HPDE6-E6E7 (cell line): ENCODE results near the gene NBAS.
"Not testable (repeated sequence)": the region's sequence is repeated elsewhere in the genome, so short reads cannot be mapped to it uniquely, and the experiment has no call there.

Source experiments
- DNase-seq: peaks from one replicate; pipeline ENCODE4 v3.0.0; 2011; ENCODE audit warnings: missing footprints; ENCODE audit errors: extremely low spot score

The NBAS gene

DNA sequence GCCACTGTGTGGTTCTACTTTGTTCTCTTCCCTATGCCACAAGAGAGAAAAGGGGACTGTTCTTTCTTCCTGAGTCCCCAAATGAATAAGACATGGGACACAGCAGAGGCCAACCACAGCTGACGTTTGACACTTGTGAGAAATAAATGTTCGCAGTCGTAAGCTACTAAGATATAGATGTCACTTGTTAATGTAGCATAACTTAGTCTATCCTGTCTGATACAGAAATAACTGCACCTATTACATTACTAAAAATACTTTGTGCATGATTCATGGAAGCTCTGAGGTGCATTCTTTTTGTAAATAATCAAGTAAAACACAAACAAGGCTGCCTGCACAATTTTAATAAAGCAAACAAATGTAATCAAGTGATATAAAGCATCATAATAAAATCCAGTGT lies 148.8 kb downstream of the NBAS start:
- DNase-seq = no peak

DNA sequence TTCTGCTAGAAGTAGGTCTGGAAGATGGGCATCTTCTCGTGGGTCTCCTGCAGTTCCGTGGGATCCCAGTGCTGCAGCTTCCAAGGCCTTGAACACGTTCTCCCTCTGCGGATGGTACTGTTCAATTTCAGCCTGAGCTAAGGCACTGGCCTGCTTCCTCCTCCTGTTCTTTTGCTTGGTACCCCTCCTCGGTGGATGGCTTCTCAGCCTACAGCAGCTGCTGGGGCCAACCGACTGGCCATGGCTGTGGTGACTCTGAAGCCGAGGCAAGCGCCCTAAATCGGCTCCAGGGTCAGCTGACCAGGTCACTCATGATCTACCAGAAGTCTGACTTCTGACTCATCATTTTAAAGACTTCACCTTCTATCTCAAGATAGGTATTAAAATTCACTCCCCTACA lies 150.2 kb downstream of the NBAS start:
- no peak for DNase-seq

DNA sequence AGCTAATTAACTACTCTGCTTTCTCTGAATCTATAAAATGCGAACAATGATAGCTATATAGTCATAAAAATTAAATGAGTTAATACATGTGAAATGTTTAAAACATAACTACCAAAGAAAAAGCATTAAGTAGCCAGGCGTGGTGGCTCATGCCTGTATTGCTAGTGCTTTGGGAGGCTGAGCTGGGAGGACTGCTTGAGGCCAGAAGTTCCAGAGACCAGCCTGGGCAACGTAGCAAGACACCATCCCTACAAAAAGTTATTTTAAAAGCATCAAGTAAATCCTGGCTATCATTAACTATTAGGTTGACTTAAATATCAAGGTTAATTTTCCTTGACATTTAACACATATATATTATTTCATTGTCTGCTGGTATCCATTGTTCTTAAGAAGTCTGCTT lies 152.4 kb downstream of the NBAS start:
- DNase-seq = no peak

DNA sequence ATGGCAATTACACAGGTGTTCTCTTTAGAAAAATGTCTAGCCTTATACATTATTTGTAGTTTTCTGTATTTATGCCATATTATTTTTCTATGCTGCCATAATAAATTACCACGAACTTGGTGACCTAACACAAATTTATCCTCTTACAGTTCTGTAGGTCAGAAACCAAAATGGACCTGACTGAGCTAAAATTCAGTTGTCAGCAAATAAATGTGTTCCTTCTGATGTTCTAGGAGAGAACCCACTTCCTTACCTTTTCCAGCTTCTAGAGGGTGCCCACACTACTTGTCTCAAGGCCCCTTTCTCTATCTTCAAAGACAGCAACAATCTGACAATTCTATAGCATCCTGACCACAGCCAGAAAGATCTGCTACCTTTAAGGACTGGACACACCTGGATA lies 153.5 kb downstream of the NBAS start:
- no peak for DNase-seq

DNA sequence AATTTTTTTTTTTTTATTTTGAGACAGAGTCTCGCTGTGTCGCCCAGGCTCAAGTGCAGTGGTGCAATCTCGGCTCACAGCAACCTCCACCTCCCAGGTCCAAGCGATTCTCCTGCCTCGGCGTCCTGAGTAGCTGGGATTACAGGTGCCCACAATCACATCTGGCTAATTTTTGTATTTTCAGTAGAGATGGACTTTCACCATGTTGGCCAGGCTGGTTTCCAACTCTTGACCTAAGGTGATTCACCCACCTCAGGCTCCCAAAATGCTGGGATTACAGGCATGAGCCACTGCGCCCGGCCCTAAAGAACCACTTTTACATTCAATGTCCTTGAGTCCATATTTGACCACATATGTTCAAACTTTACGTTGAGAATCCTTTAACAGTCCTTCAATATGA lies 156.6 kb downstream of the NBAS start:
- DNase-seq = not testable (repeated sequence)

DNA sequence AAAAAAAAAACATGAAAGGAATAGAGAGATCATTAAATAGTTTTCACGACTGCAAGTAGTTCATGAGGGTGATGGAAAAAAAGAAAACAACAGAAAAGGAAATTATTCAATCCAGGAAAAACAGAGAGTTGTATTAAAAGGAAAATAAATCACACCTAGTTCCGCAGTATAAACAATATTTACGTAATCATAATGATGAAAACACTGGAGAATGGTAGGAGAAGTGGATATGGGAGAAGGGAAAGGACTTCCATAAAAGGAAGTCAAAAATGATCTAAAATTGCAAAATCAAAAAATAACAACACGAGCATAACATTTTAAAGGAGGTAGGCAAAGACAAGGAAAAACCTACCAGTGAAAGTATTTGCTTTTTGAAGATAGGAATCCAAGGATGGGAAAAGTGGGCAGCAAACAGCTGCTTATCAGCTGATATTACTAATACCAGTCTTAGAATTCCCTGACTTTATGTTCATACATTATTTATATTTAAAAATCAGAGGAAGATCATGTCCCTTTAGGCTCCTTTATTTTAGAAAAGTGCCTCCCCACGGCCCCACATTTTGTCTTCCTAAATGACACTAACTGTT lies 160.8 kb downstream of the NBAS start:
- no peak for DNase-seq

DNA sequence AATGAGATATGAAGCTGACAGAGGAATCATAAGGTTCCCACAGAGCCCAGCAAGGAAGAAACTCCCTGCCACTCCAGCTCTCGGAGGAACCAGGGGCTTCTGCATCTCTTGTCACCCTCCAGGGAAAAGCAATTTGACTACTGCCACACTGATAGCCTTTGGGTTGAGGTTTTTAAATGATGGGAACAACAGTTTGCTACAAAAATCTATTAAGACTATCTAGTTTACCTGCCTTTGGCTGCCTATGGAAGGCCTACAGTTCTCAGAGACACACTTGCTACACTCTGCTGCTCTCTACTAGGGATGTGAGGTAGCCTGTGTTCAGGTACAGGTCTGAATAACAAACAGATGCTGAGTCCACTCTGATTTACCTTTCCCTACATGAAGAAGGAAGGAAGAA lies 161.9 kb downstream of the NBAS start:
- no peak for DNase-seq

DNA sequence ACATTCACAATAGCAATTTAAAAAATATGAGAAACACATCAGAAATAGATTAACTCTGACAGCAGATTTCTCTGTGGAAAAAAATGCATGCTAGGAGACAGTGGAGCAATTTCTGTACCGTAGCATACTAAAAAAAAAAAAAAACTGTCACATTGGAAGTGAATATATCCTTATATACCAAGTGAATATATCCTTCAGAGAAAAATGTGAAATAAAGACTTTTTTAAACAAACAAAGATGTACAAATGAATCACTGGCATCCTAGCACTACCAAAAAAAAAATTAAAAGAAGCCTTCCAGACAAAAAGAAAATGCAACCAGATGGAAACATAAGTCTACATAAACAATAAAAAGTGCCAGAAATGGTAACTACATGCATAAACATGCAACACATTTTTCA lies 169.4 kb downstream of the NBAS start:
- DNase-seq = no peak

DNA sequence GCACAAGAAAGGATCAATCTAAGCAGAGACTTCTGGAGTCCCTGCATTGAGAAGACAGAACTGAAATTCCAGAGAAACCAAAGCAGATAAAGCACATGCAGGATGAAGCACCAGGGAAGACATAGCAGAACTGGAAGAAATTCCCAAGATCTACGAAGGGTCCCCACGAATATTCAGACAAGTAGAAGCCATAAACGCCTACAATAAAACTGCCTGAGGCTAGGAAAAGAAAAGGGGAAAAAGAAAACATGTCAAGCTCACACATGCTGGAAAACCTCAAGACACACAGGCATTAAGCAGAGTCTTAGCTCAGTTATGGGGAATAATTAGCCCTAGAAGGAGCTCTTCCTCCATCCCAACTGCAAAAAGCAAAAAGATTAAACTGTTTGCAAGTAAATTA lies 171.2 kb downstream of the NBAS start:
- no peak for DNase-seq

DNA sequence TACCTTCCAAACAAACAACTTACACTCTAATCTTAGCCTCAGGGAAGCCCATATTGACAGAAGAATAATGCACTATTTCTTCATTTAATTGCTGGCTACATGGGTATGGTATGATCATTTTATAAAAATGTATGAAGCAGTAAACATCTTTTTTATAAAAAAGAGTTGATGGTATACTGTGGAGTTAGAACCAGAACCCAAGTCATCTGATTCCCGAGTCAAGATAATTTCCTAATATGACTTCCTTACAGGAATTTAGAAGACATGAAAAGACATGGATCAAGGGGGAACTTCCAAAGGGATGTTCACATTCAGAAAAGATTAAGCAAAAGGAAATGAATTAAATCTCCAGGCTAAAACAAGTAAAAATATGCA lies 171.8 kb downstream of the NBAS start:
- DNase-seq = no peak

DNA sequence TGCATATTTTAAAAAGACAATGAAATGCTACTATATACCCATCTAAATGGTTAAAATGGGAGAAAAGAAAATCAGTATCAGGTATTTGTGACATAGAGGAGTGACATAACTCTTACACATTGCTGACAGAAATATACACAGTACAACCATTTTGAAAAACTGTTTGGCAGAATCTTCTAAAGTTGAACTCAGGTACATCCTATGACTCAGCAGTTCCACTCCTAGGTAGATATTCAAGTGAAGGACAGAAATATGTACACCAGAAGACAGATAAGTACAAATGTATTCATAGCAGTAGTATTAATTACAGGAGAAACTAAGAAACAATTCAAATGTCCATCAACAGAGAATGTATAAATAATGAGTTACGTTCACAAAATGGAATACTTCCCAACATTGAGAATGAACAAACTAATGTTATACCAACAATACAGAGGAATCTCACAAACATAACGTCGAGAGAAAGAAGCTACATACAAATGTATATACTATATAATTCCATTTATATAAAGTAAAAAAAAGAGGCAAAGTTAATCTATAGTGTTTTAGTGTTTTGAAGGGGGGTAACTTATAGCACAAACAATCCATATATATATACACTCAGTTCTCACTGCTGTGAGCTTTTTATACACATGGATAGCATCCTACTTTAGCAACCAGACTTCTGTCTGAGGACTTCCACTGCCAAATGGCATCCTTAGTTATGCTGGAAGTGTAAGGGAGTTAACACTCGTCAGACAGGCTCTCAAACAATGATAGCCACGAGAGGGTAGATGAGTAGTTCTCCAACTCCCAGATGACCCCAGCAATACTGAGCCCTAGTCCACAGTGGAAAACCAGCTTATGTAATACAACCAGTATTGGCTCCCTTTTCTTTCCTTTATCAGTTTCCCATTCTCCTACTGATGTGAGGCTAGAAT lies 172.5 kb downstream of the NBAS start:
- DNase-seq = no peak

DNA sequence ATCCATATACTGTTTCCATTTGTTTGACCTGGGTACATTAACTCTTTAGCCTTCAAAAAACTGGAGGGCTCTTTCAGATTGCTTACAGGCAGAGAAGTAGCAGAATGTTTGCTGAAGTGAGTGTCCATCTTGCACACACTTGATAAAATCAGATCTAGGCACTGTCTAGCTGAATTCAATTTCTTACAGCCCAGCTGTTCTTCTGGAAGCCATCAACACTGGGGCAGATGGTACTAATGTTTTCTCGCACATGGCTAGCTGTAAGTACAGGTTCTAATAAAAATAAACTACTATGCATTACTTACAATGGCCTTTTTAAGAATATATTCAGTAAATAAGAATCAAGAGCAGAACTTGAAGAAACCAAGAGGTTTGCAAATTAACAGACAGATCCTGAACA lies 175.9 kb downstream of the NBAS start:
- no peak for DNase-seq

DNA sequence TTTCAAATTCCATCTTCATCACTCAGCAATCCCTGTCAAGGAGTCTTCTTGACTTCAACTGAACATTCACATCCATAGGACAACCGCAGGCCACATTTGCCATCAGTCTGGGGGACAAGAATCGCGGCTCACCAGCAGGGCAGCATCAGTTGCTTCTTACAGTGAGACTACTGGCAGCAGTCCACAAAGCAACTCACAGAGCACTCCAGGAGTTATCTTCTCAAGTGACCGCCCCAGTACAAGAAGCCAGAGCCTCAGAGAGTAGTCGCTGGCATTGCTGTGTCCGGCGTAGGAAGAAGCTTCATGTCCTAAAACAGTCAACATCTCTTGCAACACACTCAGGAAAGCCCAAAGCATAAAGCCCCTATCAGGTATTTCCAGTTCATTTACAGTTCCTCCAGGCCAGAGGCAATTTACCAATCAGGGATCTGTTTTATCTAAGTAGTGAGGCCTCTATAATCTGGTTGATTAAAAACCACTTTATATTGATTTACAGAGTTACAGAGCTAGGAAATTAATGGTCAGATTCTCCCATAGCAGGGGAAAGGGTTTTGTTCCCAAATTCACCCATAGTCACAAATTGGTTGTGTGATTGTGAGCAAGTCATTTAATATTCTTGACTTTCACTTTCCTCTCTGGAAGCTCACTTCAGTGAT lies 177.3 kb downstream of the NBAS start:
- DNase-seq = no peak

DNA sequence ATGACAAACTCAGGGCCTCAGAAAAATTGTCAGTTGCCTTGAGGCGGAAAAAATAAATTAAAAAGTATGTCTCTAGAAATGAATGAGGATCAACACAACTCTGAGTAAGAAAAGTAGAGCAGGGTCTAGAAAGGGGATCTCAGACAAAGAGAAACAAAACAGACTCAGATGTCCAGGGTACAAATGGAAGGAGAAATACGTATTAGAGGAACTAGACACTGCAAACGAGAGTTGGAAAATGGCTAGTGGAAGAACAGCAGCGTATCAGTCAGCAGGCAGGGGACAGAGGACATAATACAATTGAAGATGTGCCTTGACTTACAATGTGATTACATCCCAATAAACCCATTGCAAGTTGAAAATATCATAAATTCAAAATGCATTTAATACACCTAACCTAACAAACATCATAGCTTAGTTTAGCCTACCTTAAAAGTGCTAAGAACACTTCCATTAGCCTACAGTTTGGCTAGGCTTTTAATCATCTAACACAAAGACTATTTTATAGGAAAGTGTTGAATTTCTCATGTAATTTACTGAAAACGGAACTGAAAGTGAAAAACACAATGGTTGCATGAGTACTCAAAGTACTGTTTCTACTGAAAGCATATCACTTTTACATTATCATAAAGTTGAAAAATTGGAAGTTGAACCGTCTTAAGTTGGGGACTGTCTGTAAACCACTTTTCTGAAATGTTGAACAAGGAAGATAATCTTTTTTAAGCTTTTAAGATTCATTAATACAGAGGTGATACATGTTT lies 182.8 kb downstream of the NBAS start:
- no peak for DNase-seq

DNA sequence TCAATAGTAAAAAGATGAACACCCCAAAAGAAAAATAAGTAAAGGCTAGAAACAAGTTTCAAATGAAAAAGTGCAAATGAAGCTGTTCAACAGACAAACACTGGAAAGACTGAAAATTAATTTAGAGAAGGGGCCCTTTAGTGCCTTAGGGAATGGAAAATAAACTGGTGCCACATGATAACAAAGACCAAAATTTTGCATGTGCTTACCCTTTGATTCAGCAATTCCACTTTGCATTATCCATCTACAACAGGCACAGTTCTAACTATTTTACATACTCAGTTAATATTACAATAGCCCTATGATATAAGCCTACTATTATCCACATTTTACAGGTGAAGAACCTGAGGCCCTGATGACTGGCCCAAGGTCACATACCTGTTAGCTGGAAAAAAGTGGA lies 183.9 kb downstream of the NBAS start:
- DNase-seq = no peak

DNA sequence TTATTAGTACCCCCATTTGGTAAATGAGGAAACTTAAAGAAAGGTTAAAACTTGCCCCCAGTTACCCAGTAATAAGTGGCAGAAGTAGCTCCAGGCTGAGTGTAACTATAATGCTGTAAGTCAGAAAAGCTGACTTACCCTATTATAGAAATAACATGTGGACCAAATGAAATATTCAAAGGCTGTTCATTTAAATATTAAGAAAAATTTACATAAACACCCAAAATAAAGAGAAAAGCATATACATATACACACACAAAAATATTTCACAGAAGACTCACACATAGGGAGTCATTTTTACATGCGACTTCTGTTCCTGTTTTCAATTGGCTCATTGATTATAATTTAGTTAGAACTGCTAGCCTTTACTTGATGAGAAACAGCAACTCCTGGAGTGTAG lies 189.1 kb downstream of the NBAS start:
- DNase-seq = no peak

DNA sequence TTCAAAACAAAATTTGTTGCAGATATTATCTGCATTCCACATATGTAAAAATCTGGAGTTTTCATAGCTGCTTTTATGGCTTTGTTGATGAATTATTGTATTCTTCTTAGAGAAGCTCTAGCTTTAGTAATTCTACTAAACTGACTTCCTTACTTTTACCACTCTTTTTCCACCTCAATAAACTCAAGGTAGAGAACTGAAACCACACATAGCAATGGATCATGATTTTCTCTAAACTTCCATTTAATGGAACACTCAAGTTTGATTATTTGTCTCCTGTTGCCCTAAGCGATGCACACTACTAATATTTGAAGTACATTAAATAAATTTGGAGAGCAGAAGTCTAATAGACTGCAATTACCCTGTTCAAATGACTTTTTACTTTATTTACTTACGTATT lies 192.0 kb downstream of the NBAS start:
- DNase-seq = no peak

DNA sequence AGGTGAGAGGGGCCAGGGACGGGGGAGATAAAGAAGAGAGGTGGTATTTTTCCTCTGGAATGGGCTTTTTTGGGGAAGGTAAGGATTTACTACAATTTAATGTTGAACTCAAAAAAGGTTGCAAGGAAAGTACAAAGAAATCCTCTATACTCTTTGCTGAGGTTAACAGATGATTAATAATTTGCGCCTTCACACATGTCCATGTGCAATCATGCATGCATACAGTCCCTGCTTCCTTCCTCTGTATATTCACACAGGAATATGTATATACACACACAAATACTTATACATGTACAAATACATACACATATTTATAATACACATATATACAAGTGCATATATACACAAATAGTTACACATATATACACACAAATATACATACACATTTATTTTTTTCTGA lies 193.4 kb downstream of the NBAS start:
- DNase-seq = no peak

DNA sequence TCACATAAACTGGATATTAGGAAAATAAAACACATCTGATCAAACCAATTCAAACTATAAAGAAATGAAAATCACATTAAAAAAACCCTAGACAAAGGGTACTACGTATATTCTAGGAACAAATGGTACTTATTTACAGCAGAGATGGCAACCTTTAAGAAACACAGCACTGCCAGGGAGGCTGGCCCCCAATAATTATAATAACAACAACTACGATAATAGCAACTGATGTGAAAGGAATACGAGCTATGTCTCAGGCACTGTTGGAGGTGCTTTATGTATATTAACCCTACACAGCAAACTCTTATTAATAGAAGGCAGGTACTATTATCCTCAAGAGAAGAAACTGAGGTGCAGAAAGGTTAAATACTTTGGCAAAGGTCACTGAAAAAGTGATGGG lies 193.9 kb downstream of the NBAS start:
- no peak for DNase-seq

DNA sequence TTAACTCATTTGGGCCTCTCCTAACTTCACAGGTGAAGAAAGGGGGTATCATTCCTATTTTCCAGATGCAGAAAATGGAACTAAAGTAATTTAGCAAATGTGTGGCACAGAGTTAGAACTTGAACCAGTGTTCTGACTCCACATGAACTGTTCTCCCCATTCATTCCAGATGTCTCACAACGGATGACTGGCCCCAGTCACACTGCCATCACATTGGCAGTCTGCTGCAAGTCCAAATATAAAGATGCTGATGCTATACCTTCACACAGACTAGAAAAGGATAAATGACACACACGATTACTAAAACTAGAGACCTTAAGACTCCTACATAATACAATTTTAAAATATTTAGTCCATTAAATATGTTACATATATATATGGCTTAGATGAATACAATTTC lies 195.7 kb downstream of the NBAS start:
- DNase-seq = no peak

DNA sequence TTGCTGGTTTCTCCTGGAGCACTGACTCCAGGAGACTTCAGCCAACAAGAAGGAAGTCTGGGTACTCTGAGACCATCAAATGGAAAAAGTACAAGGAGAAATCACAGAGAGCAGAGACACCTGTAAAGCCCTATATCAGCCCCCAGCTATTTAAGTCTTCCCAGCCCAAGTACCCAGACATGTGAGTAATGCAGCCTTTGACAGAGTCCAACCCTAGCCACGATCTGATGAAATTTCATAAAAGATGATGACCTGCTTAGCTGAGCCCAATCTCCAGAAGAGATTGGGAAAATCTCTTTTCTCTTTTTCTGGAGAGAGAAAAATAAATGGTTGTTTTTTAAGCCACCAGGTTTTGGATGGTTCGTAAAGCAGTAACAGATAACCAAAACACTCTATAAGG lies 196.6 kb downstream of the NBAS start:
- no peak for DNase-seq

DNA sequence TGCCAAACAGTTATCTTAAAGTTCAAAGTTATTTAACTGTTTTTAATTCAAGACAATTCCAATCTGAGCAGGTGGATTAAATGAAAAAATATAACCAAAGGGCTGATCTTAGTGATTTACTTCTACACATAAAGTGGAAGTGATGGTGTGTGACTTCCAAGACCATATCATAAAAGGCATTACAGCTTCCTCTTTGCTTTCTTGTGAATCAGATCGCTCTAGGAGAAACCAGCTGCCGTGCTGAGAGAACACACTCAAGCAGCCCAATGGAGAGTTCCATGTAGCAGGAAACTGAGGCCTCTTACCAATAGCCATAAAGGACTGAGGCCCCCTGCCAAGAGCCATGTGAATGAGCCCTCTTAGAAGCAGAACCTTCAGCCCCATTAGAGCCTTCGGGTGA lies 197.4 kb downstream of the NBAS start:
- DNase-seq = no peak
